RWPE1 (cell line): Measurements from ENCODE around the gene RRAD.

ENCODE experiments used
- CTCF ChIA-PET: fragments of 350-600 bp; sonication (Branson Sonifier 250); formaldehyde crosslinking; extraction: SDS; loops from one replicate; lab custom pipeline; 2021; lab: Yijun Ruan, JAX
- POLR2A ChIA-PET: fragments of 400-600 bp; formaldehyde crosslinking; extraction: SDS; loops from one replicate; lab custom pipeline; 2020; ENCODE audit warnings: antibody characterized with exemption; ENCODE audit not compliant: low non-redundant PET; lab: Yijun Ruan, JAX
- DNase-seq: peaks from one replicate; pipeline ENCODE4 v3.0.0; 2012; ENCODE audit warnings: low spot score
- H3K27ac ChIP-seq: fragments of 450-650 bp; 2 replicates; pipeline ENCODE4 v1.5.1; 2017
- CTCF ChIP-seq: fragments of 450-650 bp; conservative IDR thresholded peaks from 2 replicates; pipeline ENCODE4 v1.5.1; 2017; ENCODE audit warnings: low read depth, mild to moderate bottlenecking

RRAD gene

GRCh38 chr16:66916518-66916917 is 8.8 kb downstream of the RRAD start:
- ChIA-PET CTCF (interaction anchor here (0.6 kb wide), 1 partner anchor 149 kb away, joined by 4 read pairs; no protein-coding TSS in a partner anchor), POLR2A (no interaction called here)
- no peak for TF ChIP-seq CTCF
- no peak overlapping the region for H3K27ac ChIP-seq
- DNase-seq = no peak

- CTCF ChIA-PET = interaction anchor here (0.5 to 0.6 kb wide), 2 partner anchors 24 to 30 kb away, joined by 3 read pairs; no protein-coding TSS in a partner anchor
- POLR2A ChIA-PET = no interaction called here
- no peak for DNase-seq
- no peak for TF ChIP-seq CTCF
- no peak overlapping the region for H3K27ac ChIP-seq
These were observed 10.3 kb downstream of the RRAD start for GRCh38 chr16:66915041-66915440.

GRCh38 chr16:66914541-66914940 is 10.8 kb downstream of the RRAD start:
- CTCF ChIA-PET = no interaction called here
- no peak for DNase-seq
- no peak for TF ChIP-seq CTCF
- no peak overlapping the region for H3K27ac ChIP-seq
- POLR2A ChIA-PET = no interaction called here

- CTCF ChIA-PET = interaction anchor here (1.4 kb wide), 1 partner anchor 18 kb away, joined by 6 read pairs; no protein-coding TSS in a partner anchor
- H3K27ac ChIP-seq = no peak overlapping the region
- no peak for TF ChIP-seq CTCF
- no peak for DNase-seq
- POLR2A ChIA-PET = no interaction called here
These were observed 11.6 kb downstream of the RRAD start for GRCh38 chr16:66913711-66914110.

- CTCF ChIA-PET = interaction anchor here (1.4 kb wide), 1 partner anchor 17 kb away, joined by 6 read pairs; no protein-coding TSS in a partner anchor
These were observed 12.3 kb downstream of the RRAD start for GRCh38 chr16:66913081-66913480.

GRCh38 chr16:66911801-66912200 is 13.5 kb downstream of the RRAD start:
- ChIA-PET CTCF (interaction anchor here (0.6 to 3.7 kb wide), 3 partner anchors 17 to 997 kb away, joined by 4 to 22 read pairs (median 4); no protein-coding TSS in a partner anchor), POLR2A (no interaction called here)
- H3K27ac ChIP-seq = no peak overlapping the region
- no peak for DNase-seq
- TF ChIP-seq CTCF = no peak

More at GRCh38 chr16:66913081-66913480, 12.3 kb downstream of the RRAD start:
- no peak overlapping the region for H3K27ac ChIP-seq
- POLR2A ChIA-PET = no interaction called here
- no peak for TF ChIP-seq CTCF
- DNase-seq = no peak
